ENCODE results near the gene FUBP1. TPM values are rescaled to one million over a fixed set of nuclear protein-coding genes. Genes with fewer than 3 reads are reported as not detected.
A peak's percentile ranks its signal among the peaks of the same experiment; 100 is the strongest.

Gene FUBP1
- total RNA-seq, 2 experiments from 2014 or later, result 234 to 301 TPM

GRCh38 chr1:77953907-77954306, 25.0 kb downstream of the FUBP1 start:
- peaks cover 20% of the 10 kb centered on the region; the same call in 1 of the 2 replicates for H4K20me1 ChIP-seq (ENCODE audit: insufficient read depth, low read length)

GRCh38 chr1:77951328-77951727, 27.5 kb downstream of the FUBP1 start:
- ChIA-PET CTCF (ENCODE audit: unreplicated experiment) (no interaction called here), POLR2A (interaction anchor here (0.8 to 2.9 kb wide), 4 partner anchors 14 to 54 kb away, joined by 3 to 8 read pairs (median 7); partner anchors contain the start of genes DNAJB4 and FUBP1)
- H3K4me2 ChIP-seq (ENCODE audit: low read length), result peak overlapping the region; percentile 56
- peaks cover 43% of the 10 kb centered on the region for H3K4me1 ChIP-seq (ENCODE audit: insufficient read depth, low read length, poor library complexity, severe bottlenecking)
- no peaks in the 10 kb centered on the region for H3K9me3 ChIP-seq (ENCODE audit: low read length)
- peak overlapping the region; percentile 51 for H3K27ac ChIP-seq (ENCODE audit: low read depth, low read length, poor library complexity, severe bottlenecking)
- intact Hi-C loops (cut with micrococcal nuclease; ENCODE audit: unreplicated experiment), result loop anchor here (2.0 to 5.0 kb wide), 3 partner anchors 15 to 51 kb away; partner anchors contain the start of gene DNAJB4
- H3K9me2 ChIP-seq (ENCODE audit: insufficient read depth, low read length), result no peaks in the 10 kb centered on the region
- no peak overlapping the region for H2AFZ ChIP-seq (ENCODE audit: low read length)
- no peak overlapping the region for H3K4me3 ChIP-seq (ENCODE audit: low read depth, low read length, poor library complexity, severe bottlenecking)
- TF ChIP-seq EZH2phosphoT487 (IDR thresholded peaks at IDR 0.05; ENCODE audit: borderline replicate concordance, low read depth, low read length) (no peak), CTCF (conservative IDR thresholded peaks at IDR 0.05; ENCODE audit: low read length) (no peak)
- BruUV-seq (replicated peaks), result no TSS peak
- peaks cover 37% of the 10 kb centered on the region; the same call in 1 of the 2 replicates for H4K20me1 ChIP-seq (ENCODE audit: insufficient read depth, low read length)
- DNase-seq (ENCODE audit: low spot score), result no peak
- peaks cover 100% of the 10 kb centered on the region for H3K36me3 ChIP-seq (ENCODE audit: insufficient read depth, low read length)
- peaks cover 56% of the 10 kb centered on the region; the same call in 1 of the 2 replicates for H3K79me2 ChIP-seq (ENCODE audit: insufficient read depth, low read depth, low read length)

More at GRCh38 chr1:77953907-77954306, 25.0 kb downstream of the FUBP1 start:
- CTCF ChIA-PET (ENCODE audit: unreplicated experiment), result no interaction called here
- no peak overlapping the region for H2AFZ ChIP-seq (ENCODE audit: low read length)
- DNase-seq (ENCODE audit: low spot score), result no peak
- H3K27ac ChIP-seq (ENCODE audit: low read depth, low read length, poor library complexity, severe bottlenecking), result no peak overlapping the region
- BruUV-seq (replicated peaks), result no TSS peak
- no peak overlapping the region for H3K4me2 ChIP-seq (ENCODE audit: low read length)
- H3K9me2 ChIP-seq (ENCODE audit: insufficient read depth, low read length), result no peaks in the 10 kb centered on the region
- H3K9me3 ChIP-seq (ENCODE audit: low read length), result no peaks in the 10 kb centered on the region
- TF ChIP-seq EZH2phosphoT487 (IDR thresholded peaks at IDR 0.05; ENCODE audit: borderline replicate concordance, low read depth, low read length) (no peak), CTCF (conservative IDR thresholded peaks at IDR 0.05; ENCODE audit: low read length) (no peak)
- H3K4me3 ChIP-seq (ENCODE audit: low read depth, low read length, poor library complexity, severe bottlenecking), result no peak overlapping the region
- POLR2A ChIA-PET, result interaction anchor here (1.0 to 1.3 kb wide), 2 partner anchors 11 to 25 kb away, joined by 3 to 4 read pairs; partner anchors contain the start of gene FUBP1
- H3K36me3 ChIP-seq (ENCODE audit: insufficient read depth, low read length), result peaks cover 100% of the 10 kb centered on the region
- peaks cover 57% of the 10 kb centered on the region; the same call in 1 of the 2 replicates for H3K79me2 ChIP-seq (ENCODE audit: insufficient read depth, low read depth, low read length)
- peaks cover 37% of the 10 kb centered on the region for H3K4me1 ChIP-seq (ENCODE audit: insufficient read depth, low read length, poor library complexity, severe bottlenecking)
- intact Hi-C loops (cut with micrococcal nuclease; ENCODE audit: unreplicated experiment), result loop anchor here (5.0 kb wide), 1 partner anchor 48 kb away; the partner anchor contains the start of gene DNAJB4

GRCh38 chr1:77950873-77951272, 28.0 kb downstream of the FUBP1 start:
- no peaks in the 10 kb centered on the region for H3K9me3 ChIP-seq (ENCODE audit: low read length)
- H3K9me2 ChIP-seq (ENCODE audit: insufficient read depth, low read length), result no peaks in the 10 kb centered on the region
- no peak overlapping the region for H3K4me3 ChIP-seq (ENCODE audit: low read depth, low read length, poor library complexity, severe bottlenecking)
- DNase-seq (ENCODE audit: low spot score), result peak; percentile 27
- POLR2A ChIA-PET, result interaction anchor here (0.8 to 2.9 kb wide), 5 partner anchors 13 to 54 kb away, joined by 3 to 8 read pairs (median 7); partner anchors contain the start of genes DNAJB4 and FUBP1
- H3K36me3 ChIP-seq (ENCODE audit: insufficient read depth, low read length), result peaks cover 100% of the 10 kb centered on the region
- no peak overlapping the region for H2AFZ ChIP-seq (ENCODE audit: low read length)
- H4K20me1 ChIP-seq (ENCODE audit: insufficient read depth, low read length), result peaks cover 37% of the 10 kb centered on the region; the same call in 1 of the 2 replicates
- no TSS peak for BruUV-seq (replicated peaks)
- H3K79me2 ChIP-seq (ENCODE audit: insufficient read depth, low read depth, low read length), result peaks cover 52% of the 10 kb centered on the region; the same call in 1 of the 2 replicates
- CTCF ChIA-PET (ENCODE audit: unreplicated experiment), result interaction anchor here (1.0 kb wide), 1 partner anchor 231 kb away, joined by 3 read pairs; no protein-coding TSS in a partner anchor
- TF ChIP-seq CTCF (conservative IDR thresholded peaks at IDR 0.05; ENCODE audit: low read length) (no peak), EZH2phosphoT487 (IDR thresholded peaks at IDR 0.05; ENCODE audit: borderline replicate concordance, low read depth, low read length) (no peak)
- peak overlapping the region; percentile 56 for H3K4me2 ChIP-seq (ENCODE audit: low read length)
- H3K27ac ChIP-seq (ENCODE audit: low read depth, low read length, poor library complexity, severe bottlenecking), result peak overlapping the region; percentile 51
- intact Hi-C loops (cut with micrococcal nuclease; ENCODE audit: unreplicated experiment), result loop anchor here (2.0 to 5.0 kb wide), 3 partner anchors 16 to 51 kb away; partner anchors contain the start of gene DNAJB4
- peaks cover 43% of the 10 kb centered on the region for H3K4me1 ChIP-seq (ENCODE audit: insufficient read depth, low read length, poor library complexity, severe bottlenecking)

Measured in OCI-LY7 (cell line).